HEK293T (cell line): ENCODE results near the gene VSIR.

Experiments
- ARNT ChIP-seq: fragments of 450-650 bp; IDR thresholded peaks from 2 replicates; pipeline ENCODE4 v1.6.1; 2017; ENCODE audit warnings: mild to moderate bottlenecking
- BHLHE40 ChIP-seq: fragments of 450-650 bp; IDR thresholded peaks from 2 replicates; pipeline ENCODE4 v1.6.1; 2016; ENCODE audit warnings: mild to moderate bottlenecking, moderate library complexity, borderline replicate concordance
- FOXA1 ChIP-seq: fragments of 450-650 bp; IDR thresholded peaks from 2 replicates; pipeline ENCODE4 v1.6.1; 2016; ENCODE audit warnings: mild to moderate bottlenecking
- FOXK2 ChIP-seq: fragments of 450-650 bp; IDR thresholded peaks from 2 replicates; pipeline ENCODE4 v1.6.1; 2016; ENCODE audit warnings: mild to moderate bottlenecking
- FOXM1 ChIP-seq: fragments of 450-650 bp; IDR thresholded peaks from 2 replicates; pipeline ENCODE4 v1.6.1; 2017; ENCODE audit warnings: mild to moderate bottlenecking, borderline replicate concordance
- HDGF ChIP-seq: fragments of 450-650 bp; IDR thresholded peaks from 2 replicates; pipeline ENCODE4 v1.6.1; 2017; ENCODE audit warnings: antibody characterized with exemption, borderline replicate concordance
- LEF1 ChIP-seq: fragments of 450-650 bp; IDR thresholded peaks from 2 replicates; pipeline ENCODE4 v1.6.1; 2017; ENCODE audit warnings: mild to moderate bottlenecking, borderline replicate concordance
- NFRKB ChIP-seq: fragments of 450-650 bp; IDR thresholded peaks from 2 replicates; pipeline ENCODE4 v1.6.1; 2016; ENCODE audit warnings: mild to moderate bottlenecking, moderate library complexity
- SP1 ChIP-seq: fragments of 450-650 bp; IDR thresholded peaks from 2 replicates; pipeline ENCODE4 v1.6.1; 2017
- SUZ12 ChIP-seq: fragments of 450-650 bp; IDR thresholded peaks from 2 replicates; pipeline ENCODE4 v1.6.1; 2016; ENCODE audit warnings: mild to moderate bottlenecking
- TARDBP ChIP-seq: fragments of 450-650 bp; IDR thresholded peaks from 2 replicates; pipeline ENCODE4 v1.6.1; 2016

- TF ChIP-seq FOXK2 (no peak), FOXA1 (no peak), ARNT (no peak), SUZ12 (no peak), FOXM1 (no peak), TARDBP (no peak), BHLHE40 (no peak), HDGF (no peak), LEF1 (no peak), SP1 (no peak), NFRKB (no peak)
These were observed 72.5 kb downstream of the VSIR start for GRCh38 chr10:71700731-71701368.
